H1 (cell line): ENCODE results near the gene DDIAS.

ENCODE experiments used
- ASH2L ChIP-seq: fragments of 200-600, 300-600 bp; sonication (generic); IDR thresholded peaks from one replicate; pipeline ENCODE4 v1.7.1; 2017; ENCODE audit warnings: low read length
- FOSL1 ChIP-seq: IDR thresholded peaks from 2 replicates; pipeline ENCODE4 v1.6.1; 2011; ENCODE audit warnings: mild to moderate bottlenecking, low read depth, low read length, moderate library complexity; ENCODE audit not compliant: insufficient read depth
- GTF2F1 ChIP-seq: IDR thresholded peaks from 2 replicates; pipeline ENCODE4 v1.6.1; 2012; ENCODE audit warnings: low read depth, low read length, improper control_type of control experiment, borderline replicate concordance
- JUND ChIP-seq: IDR thresholded peaks from 2 replicates; pipeline ENCODE4 v1.6.1; 2011; ENCODE audit warnings: mild to moderate bottlenecking, improper control_type of control experiment, low read length
- POLR2AphosphoS5 ChIP-seq: IDR thresholded peaks from 2 replicates; pipeline ENCODE4 v1.6.1; 2011; ENCODE audit warnings: low read depth, low read length
- TAF1 ChIP-seq: IDR thresholded peaks from 2 replicates; pipeline ENCODE4 v1.6.1; 2011; ENCODE audit warnings: mild to moderate bottlenecking, low read depth, low read length
- TF ChIP-seq, protein P1 (sequence below), 3 experiments: IDR thresholded peaks; 1 replicate in 2 of 3; 2 replicates in 1 of 3; pipeline versions ENCODE4 v1.5.1 to v1.6.1; 2011; ENCODE audit warnings: low read length in 3 of 3, mild to moderate bottlenecking in 3 of 3, inconsistent platforms in 2 of 3, low read depth in 1 of 3, moderate library complexity in 1 of 3; ENCODE audit not compliant: insufficient read depth in 1 of 3; ENCODE audit errors: control extremely low read depth in 1 of 3
- TF ChIP-seq, protein P2 (sequence below): IDR thresholded peaks from 2 replicates; pipeline ENCODE4 v1.6.1; 2012; ENCODE audit warnings: inconsistent platforms
- TF ChIP-seq, protein P3 (sequence below): IDR thresholded peaks from 2 replicates; pipeline ENCODE4 v1.6.1; 2012; ENCODE audit warnings: inconsistent platforms

DNA sequence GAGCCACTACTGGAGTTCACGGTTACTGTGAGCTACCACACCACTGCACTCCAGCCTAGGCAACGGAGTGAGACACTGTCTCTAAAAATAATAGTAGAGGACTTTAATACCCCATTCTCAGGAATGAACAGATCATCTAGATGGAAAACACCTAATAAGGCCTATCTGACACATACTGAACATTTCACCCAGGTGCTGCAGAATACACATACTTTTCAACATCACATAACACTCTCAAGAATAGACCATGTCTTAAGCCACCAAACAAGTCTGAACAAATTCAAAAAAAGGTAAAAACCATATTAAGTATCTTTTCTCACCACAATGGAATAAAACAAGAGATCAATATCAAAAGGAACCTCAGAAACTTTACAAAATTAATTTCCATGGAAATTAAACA lies 37.9 kb downstream of the DDIAS start:
- TF ChIP-seq, protein P1, sequence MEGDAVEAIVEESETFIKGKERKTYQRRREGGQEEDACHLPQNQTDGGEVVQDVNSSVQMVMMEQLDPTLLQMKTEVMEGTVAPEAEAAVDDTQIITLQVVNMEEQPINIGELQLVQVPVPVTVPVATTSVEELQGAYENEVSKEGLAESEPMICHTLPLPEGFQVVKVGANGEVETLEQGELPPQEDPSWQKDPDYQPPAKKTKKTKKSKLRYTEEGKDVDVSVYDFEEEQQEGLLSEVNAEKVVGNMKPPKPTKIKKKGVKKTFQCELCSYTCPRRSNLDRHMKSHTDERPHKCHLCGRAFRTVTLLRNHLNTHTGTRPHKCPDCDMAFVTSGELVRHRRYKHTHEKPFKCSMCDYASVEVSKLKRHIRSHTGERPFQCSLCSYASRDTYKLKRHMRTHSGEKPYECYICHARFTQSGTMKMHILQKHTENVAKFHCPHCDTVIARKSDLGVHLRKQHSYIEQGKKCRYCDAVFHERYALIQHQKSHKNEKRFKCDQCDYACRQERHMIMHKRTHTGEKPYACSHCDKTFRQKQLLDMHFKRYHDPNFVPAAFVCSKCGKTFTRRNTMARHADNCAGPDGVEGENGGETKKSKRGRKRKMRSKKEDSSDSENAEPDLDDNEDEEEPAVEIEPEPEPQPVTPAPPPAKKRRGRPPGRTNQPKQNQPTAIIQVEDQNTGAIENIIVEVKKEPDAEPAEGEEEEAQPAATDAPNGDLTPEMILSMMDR (IDR thresholded peaks at IDR 0.05; ENCODE audit: control extremely low read depth in 1 of 3, insufficient read depth in 1 of 3, low read depth in 1 of 3, low read length in 3 of 3) = no peak
- TF ChIP-seq GTF2F1 = no peak
- TF ChIP-seq, protein P2, sequence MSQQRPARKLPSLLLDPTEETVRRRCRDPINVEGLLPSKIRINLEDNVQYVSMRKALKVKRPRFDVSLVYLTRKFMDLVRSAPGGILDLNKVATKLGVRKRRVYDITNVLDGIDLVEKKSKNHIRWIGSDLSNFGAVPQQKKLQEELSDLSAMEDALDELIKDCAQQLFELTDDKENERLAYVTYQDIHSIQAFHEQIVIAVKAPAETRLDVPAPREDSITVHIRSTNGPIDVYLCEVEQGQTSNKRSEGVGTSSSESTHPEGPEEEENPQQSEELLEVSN = no peak
- TF ChIP-seq, protein P3, sequence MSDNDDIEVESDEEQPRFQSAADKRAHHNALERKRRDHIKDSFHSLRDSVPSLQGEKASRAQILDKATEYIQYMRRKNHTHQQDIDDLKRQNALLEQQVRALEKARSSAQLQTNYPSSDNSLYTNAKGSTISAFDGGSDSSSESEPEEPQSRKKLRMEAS = no peak
- no peak for TF ChIP-seq FOSL1
- TF ChIP-seq ASH2L = no peak
- no peak for TF ChIP-seq JUND
- no peak for TF ChIP-seq POLR2AphosphoS5
- TF ChIP-seq TAF1 = no peak
